ENCODE measurements around the gene FBXO24. TPM values are rescaled to one million over a fixed set of nuclear protein-coding genes. Genes with fewer than 3 reads are reported as not detected.

FBXO24 gene
- total and polyA plus RNA-seq, 9 of the 15 experiments (the other 6 are each of a cell fraction or from before 2014, with no cell fraction given) = 0.17 to 0.95 (median 0.50) TPM

DNA sequence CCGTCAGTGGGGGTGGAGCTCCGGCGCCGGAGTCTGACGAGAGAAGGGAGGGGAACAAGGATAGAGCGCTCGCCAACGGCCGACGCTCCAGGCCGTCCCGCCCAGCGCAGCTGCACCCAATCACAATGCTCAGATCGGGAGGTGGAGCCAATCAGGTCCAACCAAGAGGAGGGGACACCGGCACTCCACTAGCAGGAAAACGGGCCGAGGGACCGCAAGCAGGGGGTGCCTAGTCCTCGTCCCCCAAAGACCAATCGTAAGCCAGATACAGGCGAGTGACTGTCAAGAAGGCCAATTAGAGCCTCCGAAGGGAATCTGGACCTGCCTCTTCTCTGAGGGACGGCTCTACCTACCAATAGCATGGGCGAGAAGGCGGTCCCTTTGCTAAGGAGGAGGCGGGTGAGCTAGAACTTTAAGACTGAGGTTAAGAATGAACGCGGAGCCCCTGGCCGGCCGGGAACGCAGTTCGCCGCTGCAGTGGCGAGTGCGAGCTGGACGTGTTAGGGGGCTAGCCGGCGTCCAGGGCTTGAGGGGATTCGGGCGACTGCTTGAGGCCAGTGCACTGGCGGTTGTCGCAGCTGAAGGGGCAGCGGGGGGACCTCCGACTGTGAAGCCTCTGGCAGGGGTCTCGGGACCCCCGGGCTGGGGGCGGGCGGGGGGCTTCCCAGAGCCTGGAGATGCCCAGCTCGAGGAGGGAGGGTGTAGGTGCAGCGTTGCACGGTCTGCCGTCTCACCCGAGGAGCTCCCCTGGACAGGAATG, at the start of gene FBXO24 (continued):
- TF ChIP-seq, protein P1, sequence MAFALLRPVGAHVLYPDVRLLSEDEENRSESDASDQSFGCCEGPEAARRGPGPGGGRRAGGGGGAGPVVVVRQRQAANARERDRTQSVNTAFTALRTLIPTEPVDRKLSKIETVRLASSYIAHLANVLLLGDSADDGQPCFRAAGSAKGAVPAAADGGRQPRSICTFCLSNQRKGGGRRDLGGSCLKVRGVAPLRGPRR (CRISPR knock-in tag; IDR thresholded peaks at IDR 0.05) = no peak
- TF ChIP-seq MEIS2 (IDR thresholded peaks at IDR 0.05; ENCODE audit: partially characterized antibody) (no peak), RFX5 (IDR thresholded peaks at IDR 0.05; ENCODE audit: low read depth, low read length) (peak; percentile 55; the same call in 1 of the 2 replicates), PHB (CRISPR knock-in tag; IDR thresholded peaks at IDR 0.05) (no peak), ZNF197 (CRISPR knock-in tag; IDR thresholded peaks at IDR 0.05; ENCODE audit: low read depth) (no peak), MAFG (tag; conservative IDR thresholded peaks at IDR 0.05) (no peak), ZNF133 (CRISPR knock-in tag; IDR thresholded peaks at IDR 0.05) (no peak), CBFA2T2 (conservative IDR thresholded peaks at IDR 0.05) (no peak), CBFA2T3 (IDR thresholded peaks at IDR 0.05) (no peak), MXI1 (IDR thresholded peaks at IDR 0.05; ENCODE audit: low read depth, low read length) (no peak), JUNB (CRISPR knock-in tag; conservative IDR thresholded peaks at IDR 0.05) (no peak), NR2C1 (IDR thresholded peaks at IDR 0.05) (no peak), NR2C1 (tag; IDR thresholded peaks at IDR 0.05) (no peak), ETV6 (IDR thresholded peaks at IDR 0.05; ENCODE audit: borderline replicate concordance in 1 of 2, low read depth in 2 of 2, low read length in 1 of 2) (no peak), ETV6 (CRISPR knock-in tag; IDR thresholded peaks at IDR 0.05; ENCODE audit: borderline replicate concordance) (no peak), STAG1 (CRISPR knock-in tag; IDR thresholded peaks at IDR 0.05; ENCODE audit: borderline replicate concordance) (no peak), CHD1 (IDR thresholded peaks at IDR 0.05; ENCODE audit: low read length) (no peak), ZNF707 (CRISPR knock-in tag; conservative IDR thresholded peaks at IDR 0.05) (no peak), HDGF (IDR thresholded peaks at IDR 0.05) (no peak), POLR2AphosphoS5 (IDR thresholded peaks at IDR 0.05; ENCODE audit: control insufficient read depth, insufficient read depth, low read depth, low read length) (peak; percentile 40; the same call in 1 of the 2 replicates)
- TF ChIP-seq, protein P2, sequence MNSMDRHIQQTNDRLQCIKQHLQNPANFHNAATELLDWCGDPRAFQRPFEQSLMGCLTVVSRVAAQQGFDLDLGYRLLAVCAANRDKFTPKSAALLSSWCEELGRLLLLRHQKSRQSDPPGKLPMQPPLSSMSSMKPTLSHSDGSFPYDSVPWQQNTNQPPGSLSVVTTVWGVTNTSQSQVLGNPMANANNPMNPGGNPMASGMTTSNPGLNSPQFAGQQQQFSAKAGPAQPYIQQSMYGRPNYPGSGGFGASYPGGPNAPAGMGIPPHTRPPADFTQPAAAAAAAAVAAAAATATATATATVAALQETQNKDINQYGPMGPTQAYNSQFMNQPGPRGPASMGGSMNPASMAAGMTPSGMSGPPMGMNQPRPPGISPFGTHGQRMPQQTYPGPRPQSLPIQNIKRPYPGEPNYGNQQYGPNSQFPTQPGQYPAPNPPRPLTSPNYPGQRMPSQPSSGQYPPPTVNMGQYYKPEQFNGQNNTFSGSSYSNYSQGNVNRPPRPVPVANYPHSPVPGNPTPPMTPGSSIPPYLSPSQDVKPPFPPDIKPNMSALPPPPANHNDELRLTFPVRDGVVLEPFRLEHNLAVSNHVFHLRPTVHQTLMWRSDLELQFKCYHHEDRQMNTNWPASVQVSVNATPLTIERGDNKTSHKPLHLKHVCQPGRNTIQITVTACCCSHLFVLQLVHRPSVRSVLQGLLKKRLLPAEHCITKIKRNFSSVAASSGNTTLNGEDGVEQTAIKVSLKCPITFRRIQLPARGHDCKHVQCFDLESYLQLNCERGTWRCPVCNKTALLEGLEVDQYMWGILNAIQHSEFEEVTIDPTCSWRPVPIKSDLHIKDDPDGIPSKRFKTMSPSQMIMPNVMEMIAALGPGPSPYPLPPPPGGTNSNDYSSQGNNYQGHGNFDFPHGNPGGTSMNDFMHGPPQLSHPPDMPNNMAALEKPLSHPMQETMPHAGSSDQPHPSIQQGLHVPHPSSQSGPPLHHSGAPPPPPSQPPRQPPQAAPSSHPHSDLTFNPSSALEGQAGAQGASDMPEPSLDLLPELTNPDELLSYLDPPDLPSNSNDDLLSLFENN (IDR thresholded peaks at IDR 0.05; ENCODE audit: low read depth in 2 of 2, low read length in 2 of 2) = 0 out of 4 replicates have a peak, but pooled peaks of 1 of the 2 experiments have one; percentile 43
- TF ChIP-seq, protein P3, sequence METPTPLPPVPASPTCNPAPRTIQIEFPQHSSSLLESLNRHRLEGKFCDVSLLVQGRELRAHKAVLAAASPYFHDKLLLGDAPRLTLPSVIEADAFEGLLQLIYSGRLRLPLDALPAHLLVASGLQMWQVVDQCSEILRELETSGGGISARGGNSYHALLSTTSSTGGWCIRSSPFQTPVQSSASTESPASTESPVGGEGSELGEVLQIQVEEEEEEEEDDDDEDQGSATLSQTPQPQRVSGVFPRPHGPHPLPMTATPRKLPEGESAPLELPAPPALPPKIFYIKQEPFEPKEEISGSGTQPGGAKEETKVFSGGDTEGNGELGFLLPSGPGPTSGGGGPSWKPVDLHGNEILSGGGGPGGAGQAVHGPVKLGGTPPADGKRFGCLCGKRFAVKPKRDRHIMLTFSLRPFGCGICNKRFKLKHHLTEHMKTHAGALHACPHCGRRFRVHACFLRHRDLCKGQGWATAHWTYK (CRISPR knock-in tag; IDR thresholded peaks at IDR 0.05) = 0 out of 2 replicates have a peak, but pooled peaks have one; percentile 39
- TF ChIP-seq, protein P4, sequence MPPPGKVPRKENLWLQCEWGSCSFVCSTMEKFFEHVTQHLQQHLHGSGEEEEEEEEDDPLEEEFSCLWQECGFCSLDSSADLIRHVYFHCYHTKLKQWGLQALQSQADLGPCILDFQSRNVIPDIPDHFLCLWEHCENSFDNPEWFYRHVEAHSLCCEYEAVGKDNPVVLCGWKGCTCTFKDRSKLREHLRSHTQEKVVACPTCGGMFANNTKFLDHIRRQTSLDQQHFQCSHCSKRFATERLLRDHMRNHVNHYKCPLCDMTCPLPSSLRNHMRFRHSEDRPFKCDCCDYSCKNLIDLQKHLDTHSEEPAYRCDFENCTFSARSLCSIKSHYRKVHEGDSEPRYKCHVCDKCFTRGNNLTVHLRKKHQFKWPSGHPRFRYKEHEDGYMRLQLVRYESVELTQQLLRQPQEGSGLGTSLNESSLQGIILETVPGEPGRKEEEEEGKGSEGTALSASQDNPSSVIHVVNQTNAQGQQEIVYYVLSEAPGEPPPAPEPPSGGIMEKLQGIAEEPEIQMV (tag; conservative IDR thresholded peaks at IDR 0.05; ENCODE audit: low read depth) = no peak
